T-helper 1 cell treated with Interleukin-12 subunit alpha and Interleukin-12 subunit beta and Interleukin-4 antibody, amounts not matched to agents 30 ng/mL and 1 ng/mL, for 36 hours (primary cell): ENCODE data around the gene BIK. TPM values are rescaled to one million over a fixed set of nuclear protein-coding genes. Genes with fewer than 3 reads are reported as not detected.
"Not testable (repeated sequence)": the region's sequence is repeated elsewhere in the genome, so short reads cannot be mapped to it uniquely, and the experiment has no call there.

ENCODE experiments used
- intact Hi-C: fragments of 100-400 bp; cut with micrococcal nuclease; formaldehyde crosslinking; loops from one replicate; pipeline ENCODE4 v1.15.1; 2024
- total RNA-seq: library from RNA; stranded (reverse); gene quantifications from 2 replicates; pipeline ENCODE4 v1.2.3, GENCODE V29; 2022

Gene BIK
- total RNA-seq, 1 donor from 2014 or later, result 0.51 TPM

GRCh38 chr22:43134553-43134952 lies 24.0 kb downstream of the BIK start:
- intact Hi-C loops, result no loop called here

GRCh38 chr22:43135565-43135964 lies 25.0 kb downstream of the BIK start:
- intact Hi-C loops, result no loop called here

- intact Hi-C loops, result no loop called here
Observed at GRCh38 chr22:43136255-43136654, 25.7 kb downstream of the BIK start.

- intact Hi-C loops, result no loop called here
Observed at GRCh38 chr22:43136801-43137200, 26.3 kb downstream of the BIK start.

GRCh38 chr22:43142880-43143562 lies 32.5 kb downstream of the BIK start, which contains the start of gene MCAT:
Gene MCAT, minus strand, starts transcription at chr22:43143398. Its CDS starts 50 bp downstream, at chr22:43143348.
- intact Hi-C loops, result loop anchor here (1.0 to 2.0 kb wide), 4 partner anchors 9 to 128 kb away; partner anchors contain the start of genes PACSIN2, TTLL1 and TTLL12

- intact Hi-C loops, result no loop called here
Observed at GRCh38 chr22:43144949-43145348, 34.4 kb downstream of the BIK start.

GRCh38 chr22:43145371-43145770 lies 34.8 kb downstream of the BIK start:
- intact Hi-C loops, result not testable (repeated sequence)

- intact Hi-C loops, result not testable (repeated sequence)
Observed at GRCh38 chr22:43146332-43146731, 35.8 kb downstream of the BIK start.

GRCh38 chr22:43147821-43148220 lies 37.3 kb downstream of the BIK start:
- intact Hi-C loops, result no loop called here

- intact Hi-C loops, result no loop called here
Observed at GRCh38 chr22:43148581-43148980, 38.0 kb downstream of the BIK start.

GRCh38 chr22:43150731-43151206 lies 40.2 kb downstream of the BIK start:
- intact Hi-C loops, result loop anchor here (2.0 kb wide), 2 partner anchors 62 to 136 kb away; partner anchors contain the start of genes PACSIN2 and TTLL1

- intact Hi-C loops, result loop anchor here (1.0 to 2.0 kb wide), 5 partner anchors 8 to 137 kb away; partner anchors contain the start of genes BIK, MCAT, PACSIN2 and TTLL1
Observed at GRCh38 chr22:43151251-43152002, 40.9 kb downstream of the BIK start, which contains the start of gene TSPO. Gene TSPO, plus strand, starts transcription at chr22:43151559. Its CDS starts 7,680 bp downstream, at chr22:43159239.

- intact Hi-C loops, result loop anchor here (1.0 to 2.0 kb wide), 3 partner anchors 9 to 41 kb away; partner anchors contain the start of genes BIK and MCAT
Observed at GRCh38 chr22:43152003-43152356, 41.4 kb downstream of the BIK start.

GRCh38 chr22:43152357-43153071 lies 42.0 kb downstream of the BIK start:
- intact Hi-C loops, result loop anchor here (1.0 to 2.0 kb wide), 3 partner anchors 9 to 42 kb away; partner anchors contain the start of genes BIK and MCAT

- intact Hi-C loops, result loop anchor here (2.0 kb wide), 1 partner anchor 43 kb away; the partner anchor contains the start of gene BIK
Observed at GRCh38 chr22:43153899-43154298, 43.3 kb downstream of the BIK start.

- intact Hi-C loops, result no loop called here
Observed at GRCh38 chr22:43154887-43155536, 44.5 kb downstream of the BIK start.

GRCh38 chr22:43155789-43156188 lies 45.2 kb downstream of the BIK start:
- intact Hi-C loops, result no loop called here

GRCh38 chr22:43156413-43156812 lies 45.9 kb downstream of the BIK start:
- intact Hi-C loops, result no loop called here

GRCh38 chr22:43157874-43158546 lies 47.5 kb downstream of the BIK start:
- intact Hi-C loops, result no loop called here
